Stimulated activated CD4-positive, alpha-beta T cell treated with anti-CD3 and anti-CD28 coated beads, Interleukin-1b, Interleukin-23, amount 100 ng/mL, for 4 hours (primary cell): ENCODE measurements around the gene PIGK.

Source experiments
- DNase-seq, 2 donors: peaks; one replicate each; pipeline ENCODE4 v3.0.0-alpha.2; 2020; ENCODE audit warnings: low read depth in 2 of 2

The PIGK gene

GRCh38 chr1:77096496-77097255 lies 122.6 kb downstream of the PIGK start:
- no peak for DNase-seq

GRCh38 chr1:77095236-77095635 lies 124.0 kb downstream of the PIGK start:
- DNase-seq = no peak

GRCh38 chr1:77089756-77090155 lies 129.5 kb downstream of the PIGK start:
- no peak for DNase-seq

GRCh38 chr1:77085109-77085508 lies 134.1 kb downstream of the PIGK start:
- DNase-seq = no peak

GRCh38 chr1:77084457-77084856 lies 134.8 kb downstream of the PIGK start:
- no peak for DNase-seq

GRCh38 chr1:77081834-77082233 lies 137.4 kb downstream of the PIGK start:
- DNase-seq = no peak

GRCh38 chr1:77076759-77077158 lies 142.5 kb downstream of the PIGK start:
- DNase-seq = no peak

- DNase-seq = no peak
Observed at GRCh38 chr1:77068013-77068412, 151.2 kb downstream of the PIGK start.

- DNase-seq = no peak
Observed at GRCh38 chr1:77065693-77066342, 153.4 kb downstream of the PIGK start.

- no peak for DNase-seq
Observed at GRCh38 chr1:77064246-77064645, 155.0 kb downstream of the PIGK start.

GRCh38 chr1:77063118-77063517 lies 156.1 kb downstream of the PIGK start:
- no peak for DNase-seq

- DNase-seq = no peak
Observed at GRCh38 chr1:77061162-77061561, 158.1 kb downstream of the PIGK start.

GRCh38 chr1:77060000-77060399 lies 159.2 kb downstream of the PIGK start:
- no peak for DNase-seq

GRCh38 chr1:77057994-77058585 lies 161.1 kb downstream of the PIGK start:
- no peak for DNase-seq

- no peak for DNase-seq
Observed at GRCh38 chr1:77056525-77056924, 162.7 kb downstream of the PIGK start.

- DNase-seq = no peak
Observed at GRCh38 chr1:77051425-77051824, 167.8 kb downstream of the PIGK start.

- no peak for DNase-seq
Observed at GRCh38 chr1:77048615-77049005, 170.6 kb downstream of the PIGK start.

- DNase-seq = no peak
Observed at GRCh38 chr1:77047978-77048614, 171.1 kb downstream of the PIGK start.

- DNase-seq = no peak
Observed at GRCh38 chr1:77047575-77047974, 171.7 kb downstream of the PIGK start.

- DNase-seq = no peak
Observed at GRCh38 chr1:77044133-77044849, 174.9 kb downstream of the PIGK start.

- DNase-seq = no peak
Observed at GRCh38 chr1:77040826-77041225, 178.4 kb downstream of the PIGK start.

- no peak for DNase-seq
Observed at GRCh38 chr1:77039739-77040138, 179.5 kb downstream of the PIGK start.
